H1 (cell line): ENCODE data around the gene SGMS1. TPM values are rescaled to one million over a fixed set of nuclear protein-coding genes. Genes with fewer than 3 reads are reported as not detected.
A peak's percentile ranks its signal among the peaks of the same experiment; 100 is the strongest.

ENCODE experiments used
- CTCF ChIA-PET: fragments of 300-600 bp; sonication (Branson Sonifier 250); formaldehyde crosslinking; loops from one replicate; lab custom pipeline; 2021; ENCODE audit not compliant: partially characterized antibody; lab: Charles Lee
- POLR2A ChIA-PET: fragments of 300-600 bp; sonication (Branson Sonifier 250); formaldehyde crosslinking; loops from one replicate; lab custom pipeline; 2021; ENCODE audit warnings: inconsistent platforms; ENCODE audit not compliant: partially characterized antibody; lab: Charles Lee
- DNase-seq, 2 experiments: peaks; one replicate each; pipeline versions ENCODE4 v3.0.0 to v3.0.0-alpha.2; 2010 to 2022; ENCODE audit warnings: low spot score in 2 of 2, low read depth in 1 of 2, mixed read lengths in 1 of 2
- FAIRE-seq: peaks from 2 replicates; lab custom pipeline; 2011; peaks lifted over from hg19 to GRCh38; lab: Jason Lieb, UNC
- H2AFZ ChIP-seq: 2 replicates; pipeline ENCODE4 v1.8.1; 2012; ENCODE audit warnings: low read length, inconsistent platforms
- H2AK5ac ChIP-seq: 2 replicates; pipeline ENCODE4 v1.6.1; 2013; ENCODE audit warnings: low read depth, low read length
- H2BK120ac ChIP-seq: replicated peaks from 2 replicates; pipeline ENCODE3; 2013; ENCODE audit warnings: low read depth, low read length, inconsistent platforms
- H2BK12ac ChIP-seq: 2 replicates; pipeline ENCODE4 v1.6.1; 2013; ENCODE audit warnings: low read depth, low read length
- H2BK15ac ChIP-seq: 2 replicates; pipeline ENCODE4 v1.6.1; 2013; ENCODE audit warnings: low read length
- H2BK20ac ChIP-seq: 2 replicates; pipeline ENCODE4 v1.6.1; 2013; ENCODE audit warnings: low read length
- H2BK5ac ChIP-seq: 2 replicates; pipeline ENCODE4 v1.6.1; 2013; ENCODE audit warnings: low read depth, low read length
- H3K14ac ChIP-seq: 2 replicates; pipeline ENCODE4 v1.6.1; 2013; ENCODE audit warnings: inconsistent platforms; ENCODE audit not compliant: insufficient read length
- H3K18ac ChIP-seq: 2 replicates; pipeline ENCODE4 v1.6.1; 2013; ENCODE audit warnings: low read length; ENCODE audit errors: extremely low read depth
- H3K23ac ChIP-seq: 2 replicates; pipeline ENCODE4 v1.6.1; 2013; ENCODE audit warnings: inconsistent platforms; ENCODE audit not compliant: insufficient read length
- H3K23me2 ChIP-seq: 2 replicates; pipeline ENCODE4 v1.6.1; 2013; ENCODE audit warnings: low read depth, low read length
- H3K27ac ChIP-seq: 2 replicates; pipeline ENCODE4 v1.6.1; 2011; ENCODE audit warnings: low read depth, low read length, inconsistent platforms
- H3K27me3 ChIP-seq, 4 experiments: replicated peaks in 1 of 4; 1 replicate in 1 of 4; 2 replicates in 3 of 4; pipeline versions ENCODE4 v1.6.1 to v1.8.1; 2011 to 2013; ENCODE audit warnings: low read length in 3 of 4, mild to moderate bottlenecking in 3 of 4, inconsistent platforms in 2 of 4, mixed read lengths in 2 of 4, moderate library complexity in 1 of 4; ENCODE audit not compliant: control insufficient read depth in 3 of 4, insufficient read depth in 3 of 4; ENCODE audit errors: extremely low read depth in 1 of 4
- H3K36me3 ChIP-seq, 4 experiments: 2 replicates each; pipeline versions ENCODE4 v1.6.1 to v1.8.1; 2011 to 2013; ENCODE audit warnings: mild to moderate bottlenecking in 4 of 4, low read length in 3 of 4, moderate library complexity in 2 of 4, control low read depth in 1 of 4, inconsistent platforms in 1 of 4; ENCODE audit not compliant: insufficient read depth in 4 of 4, control insufficient read depth in 2 of 4
- H3K4ac ChIP-seq: replicated peaks from 2 replicates; pipeline ENCODE3; 2013; ENCODE audit warnings: low read length, low read depth, mixed read lengths, inconsistent platforms; ENCODE audit not compliant: insufficient read length
- H3K4me1 ChIP-seq, 4 experiments: replicated peaks in 1 of 4; 1 replicate in 1 of 4; 2 replicates in 3 of 4; pipeline versions ENCODE4 v1.6.1 to v1.8.1; 2011 to 2013; ENCODE audit warnings: low read length in 3 of 4, inconsistent platforms in 2 of 4, mixed read lengths in 1 of 4; ENCODE audit not compliant: insufficient read depth in 4 of 4, control insufficient read depth in 3 of 4
- H3K4me2 ChIP-seq, 2 experiments: 2 replicates each; pipeline versions ENCODE4 v1.6.1 to v1.8.1; 2011 to 2013; ENCODE audit warnings: low read depth in 2 of 2, low read length in 2 of 2, control low read depth in 1 of 2, inconsistent platforms in 1 of 2, mild to moderate bottlenecking in 1 of 2; ENCODE audit not compliant: insufficient read depth in 1 of 2
- H3K4me3 ChIP-seq, 4 experiments: fragments of 200-600, 300-600 bp in 1 of 4; sonication (generic), shearing (Covaris generic), sonication (Bioruptor Twin) in 1 of 4; 2 replicates each; pipeline versions ENCODE4 v1.5.1 to v1.8.1; 2011 to 2016; ENCODE audit warnings: low read length in 4 of 4, low read depth in 3 of 4, control low read depth in 2 of 4, inconsistent platforms in 2 of 4, mild to moderate bottlenecking in 2 of 4, mixed read lengths in 1 of 4, moderate library complexity in 1 of 4; ENCODE audit not compliant: insufficient read depth in 2 of 4; ENCODE audit errors: extremely low read depth in 1 of 4
- H3K56ac ChIP-seq: replicated peaks from 2 replicates; pipeline ENCODE3; 2013; ENCODE audit warnings: low read depth, mild to moderate bottlenecking, mixed read lengths, low read length, inconsistent platforms; ENCODE audit not compliant: insufficient read length
- H3K79me1 ChIP-seq: 2 replicates; pipeline ENCODE4 v1.6.1; 2013; ENCODE audit warnings: low read depth, low read length, control low read depth
- H3K79me2 ChIP-seq, 2 experiments: 2 replicates each; pipeline versions ENCODE4 v1.6.1 to v1.8.1; 2012 to 2013; ENCODE audit warnings: low read length in 2 of 2, mild to moderate bottlenecking in 2 of 2, inconsistent platforms in 1 of 2; ENCODE audit not compliant: insufficient read depth in 2 of 2, control insufficient read depth in 1 of 2
- H3K9ac ChIP-seq, 4 experiments: replicated peaks in 1 of 4; 1 replicate in 1 of 4; 2 replicates in 3 of 4; pipeline versions ENCODE4 v1.6.1 to v1.8.1; 2011 to 2013; ENCODE audit warnings: low read depth in 3 of 4, low read length in 3 of 4, control low read depth in 2 of 4, mild to moderate bottlenecking in 2 of 4, moderate library complexity in 2 of 4, inconsistent platforms in 1 of 4; ENCODE audit errors: extremely low read depth in 1 of 4
- H3K9me3 ChIP-seq, 2 experiments: 2 replicates each; pipeline versions ENCODE4 v1.6.1 to v1.8.1; 2012 to 2013; ENCODE audit warnings: mild to moderate bottlenecking in 2 of 2, moderate library complexity in 2 of 2, control low read depth in 1 of 2, inconsistent platforms in 1 of 2, low read depth in 1 of 2, low read length in 1 of 2, mixed read lengths in 1 of 2; ENCODE audit not compliant: insufficient read depth in 2 of 2
- H4K20me1 ChIP-seq, 2 experiments: replicated peaks in 1 of 2; 2 replicates each; pipeline versions ENCODE3 to v1.8.1; 2011 to 2013; ENCODE audit warnings: inconsistent platforms in 2 of 2, low read length in 2 of 2, mild to moderate bottlenecking in 1 of 2; ENCODE audit not compliant: insufficient read depth in 2 of 2, control insufficient read depth in 1 of 2
- H4K5ac ChIP-seq: 2 replicates; pipeline ENCODE4 v1.6.1; 2013; ENCODE audit warnings: low read length, low read depth, mixed read lengths, inconsistent platforms; ENCODE audit not compliant: insufficient read length
- H4K8ac ChIP-seq: 2 replicates; pipeline ENCODE4 v1.8.0; 2013; ENCODE audit warnings: mild to moderate bottlenecking, moderate library complexity, low read length, inconsistent platforms; ENCODE audit not compliant: insufficient read depth; ENCODE audit errors: extremely low read depth
- H4K91ac ChIP-seq: replicated peaks from 2 replicates; pipeline ENCODE3; 2013; ENCODE audit warnings: low read length, mixed read lengths, inconsistent platforms; ENCODE audit not compliant: insufficient read length
- CBX8 ChIP-seq: fragments of 300-800, 300-1000 bp; sonication (generic); IDR thresholded peaks from 2 replicates; pipeline ENCODE4 v1.7.1; 2016; ENCODE audit warnings: low read depth, low read length, borderline replicate concordance
- RAD21 ChIP-seq, 2 experiments: IDR thresholded peaks in 1 of 2; conservative IDR thresholded peaks in 1 of 2; 2 replicates each; pipeline ENCODE4 v1.6.1; 2011; ENCODE audit warnings: low read depth in 2 of 2, low read length in 2 of 2, improper control_type of control experiment in 1 of 2, inconsistent platforms in 1 of 2, mild to moderate bottlenecking in 1 of 2, moderate library complexity in 1 of 2
- WGBS, 2 experiments: shearing (Covaris generic) in 1 of 2; methylation state at CpG; one replicate each; pipeline versions ENCODE4 v1.1.6 to v1.1.7; 2013 to 2015; ENCODE audit warnings: low lambda C conversion rate in 2 of 2, mixed read lengths in 2 of 2, inconsistent platforms in 1 of 2, low coverage in 1 of 2, missing lambda C conversion rate in 1 of 2; ENCODE audit not compliant: insufficient replicate concordance in 2 of 2, insufficient coverage in 1 of 2, insufficient read length in 1 of 2; ENCODE audit errors: extremely low coverage in 1 of 2, missing lambda C conversion rate in 1 of 2; 5-methylcytosine and 5-hydroxymethylcytosine counted together
- polyA plus RNA-seq, 7 experiments: library from polyadenylated mRNA; depleted of rRNA in 3 of 7; stranded (reverse) in 5 of 7; unstranded in 2 of 7; fragments of >200 nt in 5 of 7; fragments of 200-250 nt in 2 of 7; gene quantifications; 1 replicate in 5 of 7; 2 replicates in 1 of 7; 4 replicates in 1 of 7; pipeline versions ENCODE4 v1.2.1 to v1.2.3, GENCODE V29; 2011 to 2013; ENCODE audit warnings: missing spikeins in 2 of 7, mixed read lengths in 2 of 7
- total RNA-seq: library from RNA; stranded (reverse); fragmentation: NEBNext Ultra II Directional; extraction: Animal tissue kit (Norgen Biotek cat#: 25700); gene quantifications from 2 replicates; pipeline ENCODE4 v1.2.1, GENCODE V29; 2021
- TF ChIP-seq, protein P1 (sequence below), 3 experiments: IDR thresholded peaks; 1 replicate in 2 of 3; 2 replicates in 1 of 3; pipeline versions ENCODE4 v1.5.1 to v1.6.1; 2011; ENCODE audit warnings: low read length in 3 of 3, mild to moderate bottlenecking in 3 of 3, inconsistent platforms in 2 of 3, low read depth in 1 of 3, moderate library complexity in 1 of 3; ENCODE audit not compliant: insufficient read depth in 1 of 3; ENCODE audit errors: control extremely low read depth in 1 of 3

SGMS1 gene
- total and polyA plus RNA-seq, 2 of the 8 experiments (the other 6 are each of a cell fraction or from before 2014, with no cell fraction given): 6.0 to 15.6 TPM

DNA sequence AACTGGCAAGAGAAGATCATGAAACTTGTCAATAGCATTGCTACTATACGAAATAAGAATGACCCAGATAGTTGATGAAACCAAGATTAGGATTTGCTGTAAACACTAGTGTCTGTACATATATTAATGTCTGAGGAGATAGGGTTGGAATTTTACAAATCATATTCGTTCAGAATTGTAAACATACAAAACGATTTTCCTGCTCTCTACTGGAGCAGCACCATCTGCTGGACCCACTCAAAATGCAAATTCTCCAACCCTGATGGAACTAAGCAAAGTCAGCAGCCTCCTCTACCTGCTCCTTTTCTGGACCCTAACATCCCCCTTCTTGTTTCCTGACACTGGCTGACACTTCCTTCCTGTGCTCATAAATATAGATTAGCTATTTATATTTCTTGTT, 29.4 kb upstream of the SGMS1 start:
- TF ChIP-seq RAD21 (IDR thresholded peaks at IDR 0.05 in 1 of 2, conservative IDR thresholded peaks at IDR 0.05 in 1 of 2; ENCODE audit: low read depth in 2 of 2, low read length in 2 of 2) (peak; percentile 18 to 42; a peak in 3 of 4 replicates), CBX8 (no peak)
- TF ChIP-seq, protein P1, sequence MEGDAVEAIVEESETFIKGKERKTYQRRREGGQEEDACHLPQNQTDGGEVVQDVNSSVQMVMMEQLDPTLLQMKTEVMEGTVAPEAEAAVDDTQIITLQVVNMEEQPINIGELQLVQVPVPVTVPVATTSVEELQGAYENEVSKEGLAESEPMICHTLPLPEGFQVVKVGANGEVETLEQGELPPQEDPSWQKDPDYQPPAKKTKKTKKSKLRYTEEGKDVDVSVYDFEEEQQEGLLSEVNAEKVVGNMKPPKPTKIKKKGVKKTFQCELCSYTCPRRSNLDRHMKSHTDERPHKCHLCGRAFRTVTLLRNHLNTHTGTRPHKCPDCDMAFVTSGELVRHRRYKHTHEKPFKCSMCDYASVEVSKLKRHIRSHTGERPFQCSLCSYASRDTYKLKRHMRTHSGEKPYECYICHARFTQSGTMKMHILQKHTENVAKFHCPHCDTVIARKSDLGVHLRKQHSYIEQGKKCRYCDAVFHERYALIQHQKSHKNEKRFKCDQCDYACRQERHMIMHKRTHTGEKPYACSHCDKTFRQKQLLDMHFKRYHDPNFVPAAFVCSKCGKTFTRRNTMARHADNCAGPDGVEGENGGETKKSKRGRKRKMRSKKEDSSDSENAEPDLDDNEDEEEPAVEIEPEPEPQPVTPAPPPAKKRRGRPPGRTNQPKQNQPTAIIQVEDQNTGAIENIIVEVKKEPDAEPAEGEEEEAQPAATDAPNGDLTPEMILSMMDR (IDR thresholded peaks at IDR 0.05; ENCODE audit: control extremely low read depth in 1 of 3, insufficient read depth in 1 of 3, low read depth in 1 of 3, low read length in 3 of 3): peak in 1 of 3 experiments; percentile 20; a peak in 1 of 4 replicates
- Histone ChIP-seq H3K36me3 (no peaks in the 10 kb centered on the region), H3K18ac (no peak overlapping the region), H4K5ac (no peak overlapping the region), H3K56ac (no peak overlapping the region), H2AFZ (no peak overlapping the region), H3K79me1 (no peaks in the 10 kb centered on the region), H4K20me1 (no peaks in the 10 kb centered on the region), H2BK120ac (no peak overlapping the region), H3K4me2 (no peak overlapping the region), H2BK20ac (no peak overlapping the region), H2AK5ac (no peak overlapping the region), H3K9me3 (no peaks in the 10 kb centered on the region), H3K4me1 (no peaks in the 10 kb centered on the region), H4K91ac (no peak overlapping the region), H3K79me2 (no peaks in the 10 kb centered on the region), H3K14ac (no peak overlapping the region), H3K27ac (no peak overlapping the region), H3K23ac (no peak overlapping the region), H2BK15ac (no peak overlapping the region), H3K27me3 (no peaks in the 10 kb centered on the region), H3K4me3 (no peak overlapping the region), H2BK5ac (no peak overlapping the region), H3K9ac (no peak overlapping the region), H2BK12ac (no peak overlapping the region), H3K4ac (no peak overlapping the region), H3K23me2 (no peaks in the 10 kb centered on the region; the same call in 1 of the 2 replicates), H4K8ac (no peak overlapping the region)
- FAIRE-seq (no peak), DNase-seq (no peak)
- CTCF ChIA-PET: interaction anchor here (0.8 to 2.0 kb wide), 9 partner anchors 9 to 1004 kb away, joined by 3 to 5 read pairs (median 4); no protein-coding TSS in a partner anchor
- WGBS, 2 experiments: 72% methylated on average over 3 of the region's 3 CpGs; no CpG with 5 or more reads in 1 of the 2 experiments
- POLR2A ChIA-PET: no interaction called here
